Measurements from ENCODE around the gene C1QTNF8.

GRCh38 chr16:1121601-1122397 lies 25.8 kb upstream of the C1QTNF8 start:
- TF ChIP-seq, protein P1, sequence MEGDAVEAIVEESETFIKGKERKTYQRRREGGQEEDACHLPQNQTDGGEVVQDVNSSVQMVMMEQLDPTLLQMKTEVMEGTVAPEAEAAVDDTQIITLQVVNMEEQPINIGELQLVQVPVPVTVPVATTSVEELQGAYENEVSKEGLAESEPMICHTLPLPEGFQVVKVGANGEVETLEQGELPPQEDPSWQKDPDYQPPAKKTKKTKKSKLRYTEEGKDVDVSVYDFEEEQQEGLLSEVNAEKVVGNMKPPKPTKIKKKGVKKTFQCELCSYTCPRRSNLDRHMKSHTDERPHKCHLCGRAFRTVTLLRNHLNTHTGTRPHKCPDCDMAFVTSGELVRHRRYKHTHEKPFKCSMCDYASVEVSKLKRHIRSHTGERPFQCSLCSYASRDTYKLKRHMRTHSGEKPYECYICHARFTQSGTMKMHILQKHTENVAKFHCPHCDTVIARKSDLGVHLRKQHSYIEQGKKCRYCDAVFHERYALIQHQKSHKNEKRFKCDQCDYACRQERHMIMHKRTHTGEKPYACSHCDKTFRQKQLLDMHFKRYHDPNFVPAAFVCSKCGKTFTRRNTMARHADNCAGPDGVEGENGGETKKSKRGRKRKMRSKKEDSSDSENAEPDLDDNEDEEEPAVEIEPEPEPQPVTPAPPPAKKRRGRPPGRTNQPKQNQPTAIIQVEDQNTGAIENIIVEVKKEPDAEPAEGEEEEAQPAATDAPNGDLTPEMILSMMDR (IDR thresholded peaks at IDR 0.05), result no peak
- TF ChIP-seq EP300 (IDR thresholded peaks at IDR 0.05) (no peak), POLR2AphosphoS5 (IDR thresholded peaks at IDR 0.05) (no peak)

All from upper lobe of left lung (tissue), 4 donors.